Measurements from ENCODE around the gene CD2BP2. TPM values are rescaled to one million over a fixed set of nuclear protein-coding genes. Genes with fewer than 3 reads are reported as not detected.

Gene CD2BP2
- total and polyA plus RNA-seq, 2 of the 13 experiments (the other 11 are each of a cell fraction or from before 2014, with no cell fraction given), result 24.9 to 54.6 TPM

DNA sequence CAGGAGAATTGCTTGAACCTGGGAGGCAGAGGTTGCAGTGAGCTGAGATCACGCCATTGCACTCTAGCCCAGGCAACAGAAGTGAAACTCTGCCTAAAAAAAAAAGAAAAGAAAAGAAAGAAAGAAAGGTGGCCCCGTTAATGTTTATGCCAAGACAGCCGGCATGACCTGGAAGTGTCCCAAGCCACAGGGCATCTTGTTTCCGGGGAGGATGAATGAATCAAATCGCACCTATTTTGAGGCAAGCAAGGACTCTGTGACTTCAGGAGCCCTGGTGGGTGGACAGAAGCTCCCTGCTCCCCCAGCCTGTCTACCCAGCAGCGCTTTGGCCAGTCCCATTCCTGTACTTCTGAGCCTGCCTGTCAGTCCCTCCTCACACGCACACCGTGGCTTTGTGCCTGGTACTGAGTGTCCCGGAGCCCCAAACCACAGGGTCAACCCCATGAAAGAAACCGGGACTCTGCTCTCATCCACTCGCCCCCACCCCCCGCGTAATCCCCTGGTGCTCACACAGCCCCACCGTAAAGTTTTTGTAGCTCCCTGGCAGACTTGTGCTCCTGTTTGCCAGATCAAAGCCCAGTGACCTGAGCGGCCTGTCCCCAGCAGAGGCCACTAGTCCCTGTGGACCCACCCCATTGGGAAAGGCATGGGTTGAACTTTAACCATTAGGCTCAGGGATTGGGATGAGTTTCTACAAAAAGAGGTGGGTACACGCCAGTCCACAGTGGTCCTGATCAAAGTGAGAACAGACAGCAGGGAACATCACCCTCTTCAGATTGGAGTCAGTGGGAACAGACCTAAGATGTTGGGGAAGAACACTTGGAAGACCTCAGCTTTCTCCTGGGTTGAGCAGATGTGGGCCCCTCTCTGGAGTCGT is 19.3 kb downstream of the CD2BP2 start (continued):
- TF ChIP-seq, protein P1, sequence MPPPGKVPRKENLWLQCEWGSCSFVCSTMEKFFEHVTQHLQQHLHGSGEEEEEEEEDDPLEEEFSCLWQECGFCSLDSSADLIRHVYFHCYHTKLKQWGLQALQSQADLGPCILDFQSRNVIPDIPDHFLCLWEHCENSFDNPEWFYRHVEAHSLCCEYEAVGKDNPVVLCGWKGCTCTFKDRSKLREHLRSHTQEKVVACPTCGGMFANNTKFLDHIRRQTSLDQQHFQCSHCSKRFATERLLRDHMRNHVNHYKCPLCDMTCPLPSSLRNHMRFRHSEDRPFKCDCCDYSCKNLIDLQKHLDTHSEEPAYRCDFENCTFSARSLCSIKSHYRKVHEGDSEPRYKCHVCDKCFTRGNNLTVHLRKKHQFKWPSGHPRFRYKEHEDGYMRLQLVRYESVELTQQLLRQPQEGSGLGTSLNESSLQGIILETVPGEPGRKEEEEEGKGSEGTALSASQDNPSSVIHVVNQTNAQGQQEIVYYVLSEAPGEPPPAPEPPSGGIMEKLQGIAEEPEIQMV (CRISPR knock-in tag; IDR thresholded peaks at IDR 0.05; ENCODE audit: low read depth), result peak; percentile 69; the same call in 1 of the 2 replicates
- peak; percentile 44; the same call in 1 of the 2 replicates for TF ChIP-seq HOXD1 (CRISPR knock-in tag; IDR thresholded peaks at IDR 0.05)
- TF ChIP-seq CEBPB (IDR thresholded peaks at IDR 0.05; ENCODE audit: borderline replicate concordance, low read depth, low read length), result peak; percentile 59; the same call in 1 of the 2 replicates
- TF ChIP-seq ZNF230 (CRISPR knock-in tag; IDR thresholded peaks at IDR 0.05), result 0 out of 2 replicates have a peak, but pooled peaks have one; percentile 3
- TF ChIP-seq TEAD2 (CRISPR knock-in tag; IDR thresholded peaks at IDR 0.05), result no peak
- 0 out of 2 replicates have a peak, but pooled peaks have one; percentile 49 for TF ChIP-seq ZC3H4 (CRISPR knock-in tag; IDR thresholded peaks at IDR 0.05; ENCODE audit: borderline replicate concordance)
- TF ChIP-seq, protein P2, sequence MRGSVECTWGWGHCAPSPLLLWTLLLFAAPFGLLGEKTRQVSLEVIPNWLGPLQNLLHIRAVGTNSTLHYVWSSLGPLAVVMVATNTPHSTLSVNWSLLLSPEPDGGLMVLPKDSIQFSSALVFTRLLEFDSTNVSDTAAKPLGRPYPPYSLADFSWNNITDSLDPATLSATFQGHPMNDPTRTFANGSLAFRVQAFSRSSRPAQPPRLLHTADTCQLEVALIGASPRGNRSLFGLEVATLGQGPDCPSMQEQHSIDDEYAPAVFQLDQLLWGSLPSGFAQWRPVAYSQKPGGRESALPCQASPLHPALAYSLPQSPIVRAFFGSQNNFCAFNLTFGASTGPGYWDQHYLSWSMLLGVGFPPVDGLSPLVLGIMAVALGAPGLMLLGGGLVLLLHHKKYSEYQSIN (CRISPR knock-in tag; IDR thresholded peaks at IDR 0.05; ENCODE audit: borderline replicate concordance), result no peak
- TF ChIP-seq PLRG1 (conservative IDR thresholded peaks at IDR 0.05), result no peak
- TF ChIP-seq KLF15 (CRISPR knock-in tag; IDR thresholded peaks at IDR 0.05; ENCODE audit: borderline replicate concordance), result no peak
- TF ChIP-seq, protein P3, sequence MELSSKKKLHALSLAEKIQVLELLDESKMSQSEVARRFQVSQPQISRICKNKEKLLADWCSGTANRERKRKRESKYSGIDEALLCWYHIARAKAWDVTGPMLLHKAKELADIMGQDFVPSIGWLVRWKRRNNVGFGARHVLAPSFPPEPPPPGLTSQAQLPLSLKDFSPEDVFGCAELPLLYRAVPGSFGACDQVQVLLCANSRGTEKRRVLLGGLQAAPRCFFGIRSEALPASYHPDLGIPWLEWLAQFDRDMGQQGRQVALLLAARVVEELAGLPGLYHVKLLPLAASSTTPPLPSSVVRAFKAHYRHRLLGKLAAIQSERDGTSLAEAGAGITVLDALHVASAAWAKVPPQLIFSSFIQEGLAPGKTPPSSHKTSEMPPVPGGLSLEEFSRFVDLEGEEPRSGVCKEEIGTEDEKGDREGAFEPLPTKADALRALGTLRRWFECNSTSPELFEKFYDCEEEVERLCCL (CRISPR knock-in tag; IDR thresholded peaks at IDR 0.05; ENCODE audit: borderline replicate concordance), result 0 out of 2 replicates have a peak, but pooled peaks have one; percentile 10
- TF ChIP-seq, protein P4, sequence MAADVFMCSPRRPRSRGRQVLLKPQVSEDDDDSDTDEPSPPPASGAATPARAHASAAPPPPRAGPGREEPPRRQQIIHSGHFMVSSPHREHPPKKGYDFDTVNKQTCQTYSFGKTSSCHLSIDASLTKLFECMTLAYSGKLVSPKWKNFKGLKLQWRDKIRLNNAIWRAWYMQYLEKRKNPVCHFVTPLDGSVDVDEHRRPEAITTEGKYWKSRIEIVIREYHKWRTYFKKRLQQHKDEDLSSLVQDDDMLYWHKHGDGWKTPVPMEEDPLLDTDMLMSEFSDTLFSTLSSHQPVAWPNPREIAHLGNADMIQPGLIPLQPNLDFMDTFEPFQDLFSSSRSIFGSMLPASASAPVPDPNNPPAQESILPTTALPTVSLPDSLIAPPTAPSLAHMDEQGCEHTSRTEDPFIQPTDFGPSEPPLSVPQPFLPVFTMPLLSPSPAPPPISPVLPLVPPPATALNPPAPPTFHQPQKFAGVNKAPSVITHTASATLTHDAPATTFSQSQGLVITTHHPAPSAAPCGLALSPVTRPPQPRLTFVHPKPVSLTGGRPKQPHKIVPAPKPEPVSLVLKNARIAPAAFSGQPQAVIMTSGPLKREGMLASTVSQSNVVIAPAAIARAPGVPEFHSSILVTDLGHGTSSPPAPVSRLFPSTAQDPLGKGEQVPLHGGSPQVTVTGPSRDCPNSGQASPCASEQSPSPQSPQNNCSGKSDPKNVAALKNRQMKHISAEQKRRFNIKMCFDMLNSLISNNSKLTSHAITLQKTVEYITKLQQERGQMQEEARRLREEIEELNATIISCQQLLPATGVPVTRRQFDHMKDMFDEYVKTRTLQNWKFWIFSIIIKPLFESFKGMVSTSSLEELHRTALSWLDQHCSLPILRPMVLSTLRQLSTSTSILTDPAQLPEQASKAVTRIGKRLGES (CRISPR knock-in tag; IDR thresholded peaks at IDR 0.05; ENCODE audit: borderline replicate concordance), result no peak
- no peak for TF ChIP-seq NPAS2 (CRISPR knock-in tag; IDR thresholded peaks at IDR 0.05; ENCODE audit: borderline replicate concordance)
- no peak for TF ChIP-seq PAF1 (CRISPR knock-in tag; IDR thresholded peaks at IDR 0.05)
- no peak for TF ChIP-seq KDM4B (CRISPR knock-in tag; IDR thresholded peaks at IDR 0.05)
- TF ChIP-seq MED13 (CRISPR knock-in tag; IDR thresholded peaks at IDR 0.05), result peak; percentile 57; the same call in 1 of the 2 replicates
- peak; percentile 93 for TF ChIP-seq GATAD2A (CRISPR knock-in tag; IDR thresholded peaks at IDR 0.05)
- TF ChIP-seq, protein P5, sequence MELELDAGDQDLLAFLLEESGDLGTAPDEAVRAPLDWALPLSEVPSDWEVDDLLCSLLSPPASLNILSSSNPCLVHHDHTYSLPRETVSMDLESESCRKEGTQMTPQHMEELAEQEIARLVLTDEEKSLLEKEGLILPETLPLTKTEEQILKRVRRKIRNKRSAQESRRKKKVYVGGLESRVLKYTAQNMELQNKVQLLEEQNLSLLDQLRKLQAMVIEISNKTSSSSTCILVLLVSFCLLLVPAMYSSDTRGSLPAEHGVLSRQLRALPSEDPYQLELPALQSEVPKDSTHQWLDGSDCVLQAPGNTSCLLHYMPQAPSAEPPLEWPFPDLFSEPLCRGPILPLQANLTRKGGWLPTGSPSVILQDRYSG (CRISPR knock-in tag; IDR thresholded peaks at IDR 0.05), result no peak
- TF ChIP-seq ZNF746 (CRISPR knock-in tag; IDR thresholded peaks at IDR 0.05), result peak; percentile 60; the same call in 1 of the 2 replicates
- TF ChIP-seq ZNF644 (CRISPR knock-in tag; IDR thresholded peaks at IDR 0.05; ENCODE audit: low read depth), result peak; percentile 95
- no peak for TF ChIP-seq SCMH1 (CRISPR knock-in tag; IDR thresholded peaks at IDR 0.05; ENCODE audit: borderline replicate concordance)
- TF ChIP-seq HES4 (CRISPR knock-in tag; IDR thresholded peaks at IDR 0.05; ENCODE audit: borderline replicate concordance), result 0 out of 2 replicates have a peak, but pooled peaks have one; percentile 36
- TF ChIP-seq ZSCAN30 (CRISPR knock-in tag; IDR thresholded peaks at IDR 0.05), result peak; percentile 93
